Fibroblast of peridontal ligament (primary cell): Measurements from ENCODE around the gene CAPZB.

Experiments used
- DNase-seq: peaks from one replicate; pipeline ENCODE4 v3.0.0-alpha.2; 2010; ENCODE audit errors: extremely low read depth

Gene CAPZB

DNA sequence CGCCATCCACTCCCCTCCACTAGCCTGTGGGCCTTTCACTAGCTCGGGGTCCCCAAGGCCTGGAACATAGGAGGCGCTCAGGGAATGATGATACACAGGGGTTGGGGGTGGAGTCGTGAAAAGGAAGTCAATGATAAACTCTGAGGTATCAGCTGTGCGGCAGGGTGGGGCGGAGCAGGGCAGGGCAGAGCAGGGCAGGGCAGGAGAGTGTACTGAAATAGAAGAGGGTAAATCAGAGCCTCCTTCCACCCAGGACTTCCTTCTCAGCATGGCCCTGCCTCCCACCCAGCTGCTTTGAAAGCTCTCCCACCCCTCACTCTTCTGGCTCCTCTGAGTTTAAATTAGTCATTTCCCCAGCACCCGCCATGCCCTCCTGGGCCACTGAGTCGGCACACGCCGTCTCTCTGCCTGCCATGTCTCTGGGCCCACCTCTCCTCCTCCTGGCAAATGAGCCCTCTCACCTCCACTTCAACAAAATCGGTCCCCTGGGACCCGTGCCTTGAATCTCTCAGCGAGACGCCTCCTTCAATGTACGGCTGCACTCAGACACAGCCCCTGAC, 16.9 kb downstream of the CAPZB start:
- no peak for DNase-seq

DNA sequence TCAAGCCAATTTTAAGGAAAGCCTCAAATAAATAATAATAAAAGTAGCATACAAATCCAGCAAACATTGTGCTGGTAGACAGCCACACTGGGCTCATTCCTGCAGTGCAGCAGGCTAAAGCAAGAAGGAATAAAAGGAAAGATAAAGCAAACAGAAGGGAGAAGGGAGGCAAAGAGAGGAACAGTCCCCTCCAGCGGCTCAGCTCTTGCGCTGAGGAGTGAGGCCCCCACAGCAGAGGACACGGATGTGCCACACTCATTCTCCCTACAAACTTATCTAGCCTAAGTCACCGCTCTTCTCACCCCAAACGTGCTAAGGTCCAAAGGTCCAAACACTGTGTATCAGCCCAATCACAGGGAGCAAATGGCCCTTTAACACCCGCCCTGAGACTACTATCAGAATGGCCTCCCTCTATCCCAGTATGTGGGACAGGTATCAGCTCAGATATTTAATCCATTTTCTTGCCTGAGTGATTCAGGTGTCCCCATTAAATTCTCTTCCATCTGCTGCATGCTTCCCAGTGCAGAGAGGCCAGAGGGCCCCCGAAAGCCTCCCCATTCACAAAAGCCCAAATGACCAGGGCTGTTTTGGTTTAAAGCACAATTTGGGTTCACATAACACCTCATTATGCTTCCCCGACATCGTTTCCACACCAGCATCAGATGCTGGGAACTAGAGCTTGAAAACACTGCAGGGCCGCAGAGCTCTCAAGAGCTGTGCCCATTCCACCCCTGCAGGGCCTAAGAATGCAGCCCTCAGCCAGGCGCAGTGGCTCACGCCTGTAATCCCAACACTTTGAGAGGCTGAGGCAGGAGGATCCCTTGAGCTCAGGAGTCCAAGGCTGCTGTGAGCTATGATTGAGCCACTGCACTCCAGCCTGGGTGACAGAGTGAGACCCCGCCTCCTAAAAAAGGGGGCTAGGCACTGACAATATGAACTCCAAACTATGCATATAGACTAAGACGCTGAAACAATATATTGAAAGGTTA, 17.8 kb downstream of the CAPZB start:
- no peak for DNase-seq

DNA sequence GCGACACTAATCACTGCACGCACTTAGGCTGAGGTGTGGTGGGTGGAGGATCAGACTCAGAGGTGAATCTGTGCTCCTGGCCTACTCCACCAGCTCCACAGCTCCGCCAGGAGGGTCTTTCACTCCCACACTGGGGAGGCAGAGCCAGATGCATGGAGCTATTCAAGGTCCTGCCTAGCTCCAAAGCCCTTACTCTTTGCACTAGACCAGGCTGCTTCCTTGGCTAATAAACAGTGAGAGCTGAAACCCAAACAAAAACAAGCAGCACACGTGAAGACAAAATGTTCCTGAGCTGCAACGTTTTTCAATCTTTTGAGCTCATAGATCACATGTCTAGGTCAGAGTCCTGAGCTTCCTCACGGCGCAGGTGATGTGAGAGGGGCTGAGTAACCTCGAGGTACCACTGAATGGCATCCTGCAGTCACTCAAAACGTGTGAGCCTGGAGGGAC, 19.2 kb downstream of the CAPZB start:
- no peak for DNase-seq

DNA sequence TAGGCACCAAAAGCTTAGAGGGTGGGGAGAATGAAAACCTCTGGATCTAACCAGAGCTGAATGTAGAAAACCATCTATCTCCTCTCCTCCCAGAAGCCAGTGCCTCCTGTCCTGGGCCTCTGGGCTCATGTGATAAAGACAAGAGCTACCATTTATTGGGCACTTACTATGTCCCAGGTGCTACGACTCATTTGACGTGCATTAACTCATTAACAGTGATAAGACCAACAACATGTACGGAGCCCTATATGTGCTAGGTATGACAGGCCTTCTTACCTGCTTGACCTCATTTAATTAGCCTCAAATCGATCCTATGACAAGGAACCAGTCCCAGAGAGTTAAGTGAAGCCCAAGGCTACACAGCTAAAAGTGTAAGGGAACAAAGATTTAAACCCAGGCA, 19.7 kb downstream of the CAPZB start:
- DNase-seq: no peak

DNA sequence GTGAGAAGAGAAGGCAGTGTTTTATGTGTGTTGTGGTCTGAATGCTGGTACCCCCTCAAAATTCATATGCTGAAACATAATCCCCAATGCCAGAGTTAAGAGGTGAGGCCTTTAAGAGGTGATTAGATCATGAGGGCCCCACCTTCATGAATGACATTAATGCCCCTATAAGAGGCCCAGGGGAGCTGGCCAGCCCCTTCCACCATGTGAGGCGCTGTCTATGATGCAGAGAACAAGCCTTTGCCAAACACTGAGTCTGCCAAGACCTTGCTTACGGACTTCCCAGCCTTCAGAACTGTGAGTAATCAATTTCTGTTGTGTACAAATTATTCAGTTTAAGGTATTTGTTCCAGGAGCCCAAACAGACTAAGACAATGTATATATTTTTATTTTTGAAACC, 20.2 kb downstream of the CAPZB start:
- DNase-seq: peak; percentile 54

DNA sequence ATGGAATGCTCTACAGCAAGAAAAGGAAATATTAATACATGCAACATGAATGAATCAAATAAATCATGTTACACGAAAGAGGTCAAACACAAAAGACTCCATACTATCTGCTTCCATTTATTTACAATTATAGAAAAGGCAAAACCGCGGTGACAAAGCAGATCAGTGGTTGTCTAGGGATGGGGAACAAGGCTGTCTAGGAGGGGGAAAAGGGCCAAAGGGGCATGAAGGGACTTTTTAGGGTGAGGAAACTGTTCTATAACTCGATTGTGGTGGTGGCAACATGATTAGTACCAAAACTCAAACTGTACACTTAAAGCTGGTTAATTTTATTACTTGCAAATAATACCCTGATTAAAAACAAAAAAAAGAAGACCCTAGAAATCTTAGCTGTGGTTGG, 20.6 kb downstream of the CAPZB start:
- DNase-seq: no peak

DNA sequence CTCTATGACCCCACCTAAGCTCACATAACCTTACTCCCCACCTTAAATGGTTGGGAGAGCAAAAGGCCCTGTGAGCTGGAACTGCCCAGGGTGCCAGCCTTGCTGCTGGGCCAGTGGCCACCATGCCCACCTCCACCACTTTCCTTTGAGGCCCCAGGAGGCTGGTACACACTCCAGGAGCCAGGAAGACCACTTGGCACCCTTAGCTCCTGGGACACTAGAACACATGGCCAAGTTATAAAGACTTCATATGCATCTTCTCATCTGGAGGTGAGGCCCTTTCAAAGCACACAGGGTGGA, 21.9 kb downstream of the CAPZB start:
- no peak for DNase-seq

DNA sequence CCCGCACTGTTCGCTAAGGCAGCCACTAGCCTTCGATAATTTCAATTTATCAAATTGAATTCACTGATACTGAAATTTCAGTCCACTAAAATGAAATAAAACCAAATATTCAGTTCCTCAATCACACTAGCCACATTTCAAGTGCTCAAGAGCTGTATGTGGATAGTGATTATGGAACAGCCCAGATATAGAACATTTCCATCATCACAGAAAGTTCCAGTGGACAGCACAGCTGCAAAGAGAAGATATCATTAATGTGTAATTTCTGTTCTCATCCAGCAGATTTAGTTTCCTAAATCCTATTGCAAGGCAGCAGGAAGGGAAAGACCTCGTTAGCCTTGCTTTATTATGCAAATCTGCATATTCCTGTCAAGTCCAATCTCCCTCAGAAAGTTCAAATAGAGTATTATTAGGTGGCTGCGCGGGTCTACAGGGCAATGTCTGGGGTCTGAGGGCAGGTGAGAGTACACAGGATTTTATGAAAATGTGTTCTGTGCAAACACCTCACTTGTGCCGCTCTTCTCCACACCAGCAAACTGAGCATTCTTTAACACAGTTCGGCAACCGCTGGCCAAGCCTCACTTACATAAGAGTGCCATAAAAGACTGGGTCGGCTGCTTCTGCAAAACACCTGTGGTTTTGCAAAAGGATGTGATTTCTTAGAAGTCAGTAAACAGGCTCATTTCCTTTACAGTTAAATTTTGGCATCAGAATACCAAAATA, 22.4 kb downstream of the CAPZB start:
- no peak for DNase-seq

DNA sequence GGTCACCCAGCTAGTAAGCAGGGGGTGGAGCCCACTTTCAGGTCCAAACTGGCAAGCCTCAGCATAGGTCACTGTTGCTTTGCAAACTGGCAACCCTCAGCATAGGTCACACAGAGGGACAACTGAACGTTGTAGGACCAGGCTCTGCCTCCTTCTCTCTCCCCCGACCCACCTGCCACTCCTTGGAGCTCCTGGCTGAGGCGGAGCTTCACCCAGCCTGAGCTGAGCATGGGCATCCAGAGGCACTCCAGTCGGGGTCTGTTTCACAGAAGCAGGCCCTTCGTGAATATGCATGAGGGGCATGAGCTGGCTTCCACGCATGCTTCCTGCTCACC, 24.2 kb downstream of the CAPZB start:
- no peak for DNase-seq

DNA sequence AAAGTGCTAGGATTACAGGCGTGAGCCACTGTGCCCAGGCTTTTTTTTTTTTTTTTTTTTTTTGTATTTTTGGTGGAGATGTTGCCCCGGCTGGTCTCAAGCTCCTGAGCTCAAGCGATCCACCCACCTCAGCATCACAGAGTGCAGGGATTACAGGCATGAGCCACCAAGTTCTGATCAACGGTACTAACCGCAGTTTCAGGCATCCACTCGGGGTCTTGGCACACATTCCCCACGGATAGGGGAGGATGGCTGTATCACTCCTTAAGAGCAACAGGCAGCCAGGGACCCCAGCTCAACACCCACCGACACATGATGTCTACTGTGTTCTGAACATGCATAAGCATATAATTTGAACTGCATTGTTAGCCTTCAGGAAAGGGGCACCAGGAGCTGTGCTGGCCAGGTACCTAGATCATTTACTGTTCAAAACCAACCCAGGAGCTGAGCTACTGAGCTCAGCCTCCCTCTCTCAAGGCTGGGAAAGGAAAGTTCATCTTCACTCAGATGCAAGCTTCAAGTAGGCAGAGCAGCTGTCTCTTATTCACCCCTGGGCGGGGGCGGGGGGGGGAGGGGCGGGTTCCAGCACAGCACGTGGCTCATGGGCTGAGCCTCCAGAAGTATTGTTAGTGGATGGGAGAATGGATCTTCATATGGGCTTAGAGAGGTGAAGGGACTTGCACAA, 24.7 kb downstream of the CAPZB start:
- no peak for DNase-seq

DNA sequence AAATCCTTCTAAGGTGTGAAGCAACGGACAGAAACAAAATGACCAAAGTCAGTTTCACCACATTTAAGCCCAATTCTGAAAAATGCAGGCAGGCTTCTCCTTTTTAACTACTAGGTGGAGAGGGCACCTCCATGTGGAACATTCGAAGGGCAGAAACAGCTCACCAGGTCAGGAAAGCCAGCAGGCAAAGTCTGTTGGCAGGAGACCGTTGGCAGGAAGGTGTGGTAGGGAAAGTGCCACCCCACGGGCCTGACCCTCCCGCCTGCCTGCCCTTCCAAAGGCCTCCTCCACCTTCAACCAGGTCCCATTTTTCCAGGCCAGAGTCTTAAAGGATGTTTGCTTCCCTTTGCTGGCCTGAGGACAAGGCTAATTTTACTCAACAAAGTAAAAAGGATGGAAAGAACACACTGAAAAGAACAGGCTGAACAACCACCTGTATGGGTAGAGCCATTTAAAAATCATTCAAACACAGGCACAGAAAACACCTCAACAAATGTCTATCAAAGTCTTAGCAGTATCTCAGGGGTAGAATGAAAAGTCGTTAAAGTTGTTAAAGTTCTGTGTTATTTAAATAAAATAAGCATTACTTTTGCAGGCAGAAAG, 26.4 kb downstream of the CAPZB start:
- DNase-seq: no peak

DNA sequence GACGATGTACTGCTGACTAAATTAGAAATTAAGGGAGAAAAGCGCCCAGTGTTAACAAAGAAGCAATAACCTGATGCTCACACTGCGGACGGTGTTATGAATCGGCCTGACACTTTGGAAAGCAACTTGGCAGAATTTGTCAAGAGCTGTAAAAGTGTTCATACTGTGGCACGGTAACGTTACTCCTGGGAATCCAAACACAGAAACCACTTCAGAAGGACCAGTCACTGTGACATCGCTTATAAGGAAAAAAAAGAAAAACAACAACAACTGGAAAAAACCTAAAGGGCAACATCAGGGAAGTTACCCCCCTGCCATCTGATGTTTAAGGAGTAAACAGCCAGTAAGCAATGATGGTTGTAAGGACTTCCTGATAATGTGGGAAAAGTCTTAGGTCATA, 27.7 kb downstream of the CAPZB start:
- DNase-seq: no peak

DNA sequence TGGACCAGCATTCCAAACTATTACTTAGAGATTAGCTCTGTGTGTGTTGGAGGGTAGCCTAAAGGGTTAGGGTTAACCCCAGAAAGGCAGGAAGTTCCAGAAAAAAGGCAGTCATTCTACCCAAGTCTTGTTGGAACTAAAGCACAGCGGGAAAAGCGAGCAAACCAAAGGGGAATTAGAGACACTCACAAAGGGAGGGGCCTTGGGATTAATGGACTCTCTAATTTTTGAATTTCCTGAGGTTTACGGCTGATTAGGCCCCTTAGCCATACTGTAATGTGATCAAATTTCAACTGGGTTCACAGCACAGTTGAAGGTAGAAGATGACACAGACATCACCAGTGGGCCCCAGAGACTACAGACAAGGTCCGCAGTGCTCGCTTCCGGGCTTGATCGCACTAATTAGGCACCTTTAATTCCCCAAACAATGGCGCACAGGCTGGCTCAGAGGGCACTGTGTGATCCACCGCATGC, 28.3 kb downstream of the CAPZB start:
- DNase-seq: no peak

DNA sequence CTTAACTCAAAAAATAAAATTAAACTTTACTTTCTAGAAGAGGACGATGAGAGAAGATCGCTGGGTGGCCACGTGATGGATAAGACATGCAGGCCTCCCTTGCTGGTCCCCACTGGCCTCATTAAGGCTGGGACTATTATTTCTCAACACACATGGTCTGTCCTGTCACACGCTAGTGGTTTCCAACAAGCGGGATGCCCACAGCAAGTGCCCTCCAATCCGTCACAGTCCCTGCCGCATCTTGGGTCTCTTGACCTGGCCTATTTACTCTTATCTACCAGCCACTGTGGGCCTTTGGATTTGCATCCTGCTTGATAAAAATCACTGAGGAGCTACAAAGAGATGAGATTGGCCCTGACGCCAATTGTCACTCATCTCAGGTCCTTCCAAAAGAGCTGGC, 30.0 kb downstream of the CAPZB start:
- DNase-seq: no peak

DNA sequence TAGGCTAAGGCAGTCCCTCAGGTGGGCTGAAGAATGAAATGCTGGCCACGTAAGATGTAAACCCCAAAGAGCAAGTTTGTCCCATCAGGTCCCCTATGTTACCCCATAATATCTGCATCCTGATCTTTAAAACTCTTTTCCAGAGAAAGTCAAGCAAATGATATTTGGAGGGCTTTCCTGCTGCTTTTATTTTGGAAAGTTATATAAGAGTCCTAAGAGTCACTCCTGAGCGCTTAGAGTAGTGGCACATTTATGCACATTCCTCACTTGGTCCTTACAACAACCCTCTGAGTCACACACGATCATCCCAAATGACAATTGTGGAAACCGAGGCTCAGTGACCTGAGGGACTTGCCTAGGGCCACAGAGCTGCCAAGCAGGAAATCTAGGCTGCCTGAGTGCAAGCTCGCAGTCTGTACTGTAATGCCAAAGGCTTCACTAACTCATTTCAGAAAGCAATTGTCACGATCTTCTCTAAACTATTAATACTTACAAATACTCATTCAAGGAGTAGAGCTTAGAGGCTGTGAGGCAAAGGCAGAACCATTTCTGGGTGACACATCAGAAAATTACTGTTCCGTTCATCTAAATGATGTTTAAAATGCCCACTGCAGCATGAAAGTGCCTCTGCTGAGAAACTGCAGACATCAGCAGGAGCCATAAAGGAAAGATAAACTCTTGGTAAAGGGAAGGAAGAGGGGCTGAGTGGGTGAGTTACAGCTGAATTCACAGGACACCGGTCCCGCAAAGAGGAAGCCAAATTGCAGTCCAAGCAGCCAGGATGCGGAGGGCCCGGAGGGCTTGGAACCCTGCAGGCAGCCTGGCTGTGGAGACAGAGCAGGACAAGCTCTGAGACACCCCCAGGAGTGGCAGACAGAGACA, 30.8 kb downstream of the CAPZB start:
- DNase-seq: no peak

DNA sequence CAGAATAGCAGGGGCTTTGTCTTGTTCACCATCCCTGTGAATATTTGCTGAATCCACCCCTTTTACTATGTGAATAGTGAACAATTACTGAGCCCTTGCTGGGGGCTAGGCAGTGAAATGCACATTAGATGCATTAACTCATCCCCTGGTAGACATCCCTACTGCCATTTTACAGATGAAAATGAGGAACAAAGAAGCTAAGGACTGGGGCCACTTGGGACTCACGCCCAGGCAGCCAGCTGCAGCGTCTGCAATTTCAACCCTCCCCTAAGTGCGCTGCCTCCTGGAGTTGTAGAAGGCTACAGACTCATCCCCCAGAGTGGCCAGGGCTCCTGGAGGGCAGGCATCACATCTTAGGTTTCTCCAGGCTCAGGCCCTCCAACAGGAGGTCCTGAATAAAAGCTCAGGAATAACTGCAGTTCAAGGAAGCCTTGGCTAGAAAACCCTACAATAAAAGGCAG, 31.6 kb downstream of the CAPZB start:
- no peak for DNase-seq

DNA sequence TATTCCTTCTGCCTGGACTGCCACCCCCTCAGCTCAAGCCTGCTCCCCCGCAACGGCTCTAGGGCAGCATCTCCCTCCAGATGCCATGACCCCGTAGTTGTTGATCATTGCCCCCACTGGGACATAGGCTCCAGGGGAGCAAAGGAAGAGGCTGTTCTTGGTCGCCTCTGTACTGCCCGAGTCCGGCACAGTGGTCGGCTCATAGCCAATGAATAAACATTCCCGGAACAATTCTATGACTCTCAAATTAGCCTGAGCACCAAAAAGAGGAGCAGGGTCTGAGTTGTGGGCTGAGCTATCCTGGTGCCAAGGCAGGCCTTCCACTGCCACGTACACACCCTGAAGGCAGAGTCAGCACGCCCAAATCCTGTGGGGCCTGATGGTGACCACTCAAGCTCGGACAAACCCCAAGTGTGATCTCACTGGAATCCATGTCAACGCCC, 33.1 kb downstream of the CAPZB start:
- peak; percentile 96 for DNase-seq

DNA sequence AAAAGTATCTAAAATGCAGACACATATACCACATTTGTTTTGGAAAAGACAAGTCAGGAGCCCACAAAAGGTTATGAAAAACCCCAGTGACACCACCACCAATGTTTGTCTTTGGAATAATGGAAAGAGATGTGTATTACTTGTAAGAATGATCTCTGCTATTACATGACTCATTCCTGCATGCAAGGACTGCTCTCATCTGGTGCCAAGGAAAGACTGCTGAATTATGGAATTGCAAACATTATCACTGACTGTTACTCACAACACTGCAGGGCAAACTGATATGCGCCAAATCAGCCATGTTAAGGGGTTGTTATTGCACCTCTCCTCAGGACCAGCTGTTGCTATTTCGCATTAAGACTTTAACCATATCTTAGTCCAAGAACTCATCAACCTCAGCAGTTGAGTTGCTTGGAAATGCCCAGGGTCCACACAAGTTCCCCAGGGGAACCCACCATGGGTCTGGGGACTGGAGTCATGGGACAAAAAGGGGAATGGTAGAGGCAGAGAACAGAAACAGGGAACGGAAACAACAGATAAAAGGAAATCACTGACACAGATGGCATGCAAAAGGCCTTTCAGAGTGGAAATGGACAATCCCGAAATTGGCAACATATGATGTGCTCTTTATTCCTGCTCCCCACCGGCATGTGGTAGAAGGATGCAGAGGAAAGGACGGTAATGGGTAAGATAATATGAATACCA, 34.4 kb downstream of the CAPZB start:
- peak; percentile 99 for DNase-seq

DNA sequence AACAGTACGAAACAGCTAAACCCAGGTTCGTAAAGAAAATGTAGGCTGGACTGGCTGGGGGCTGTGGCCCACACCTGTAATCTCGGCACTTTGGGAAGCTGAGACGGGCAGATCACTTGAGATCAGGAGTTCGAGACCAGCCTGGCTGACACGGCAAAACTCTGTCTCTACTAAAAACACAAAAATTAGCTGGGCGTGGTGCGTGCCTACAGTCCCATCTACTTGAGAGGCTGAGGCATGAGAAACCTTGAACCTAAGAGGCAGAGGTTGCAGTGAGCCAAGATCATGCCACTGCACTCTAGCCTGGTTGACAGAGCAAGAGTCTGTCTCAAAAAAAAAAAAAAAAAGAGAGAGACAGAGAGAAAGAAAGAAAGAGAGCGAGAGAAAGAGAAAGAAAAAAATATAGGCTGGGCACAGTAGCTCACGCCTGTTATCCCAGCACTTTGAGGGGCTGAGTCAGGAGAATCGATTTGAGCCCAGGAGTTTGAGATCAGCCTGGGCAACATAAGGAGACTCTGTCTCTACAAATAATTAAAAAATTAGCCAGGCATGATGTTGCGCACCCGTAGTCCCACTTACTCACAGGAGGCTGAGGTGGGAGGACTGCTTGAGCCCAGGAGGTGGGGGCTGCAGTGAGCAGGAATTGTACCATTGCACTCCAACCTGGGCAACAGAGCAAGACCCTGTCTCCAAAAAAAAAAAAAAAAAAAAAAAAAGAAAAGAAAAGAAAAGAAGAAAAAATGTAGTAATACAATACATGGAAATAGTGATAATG, 35.7 kb downstream of the CAPZB start:
- DNase-seq: no peak
